Stimulated activated naive CD4-positive, alpha-beta T cell treated with Interleukin-2 at 50 U/mL for 16 hours (primary cell): Measurements from ENCODE around the gene SCNN1A.

Experiments
- DNase-seq: peaks from one replicate; lab custom pipeline; 2025; lab: John Stamatoyannopoulos, UW

The SCNN1A gene

DNA sequence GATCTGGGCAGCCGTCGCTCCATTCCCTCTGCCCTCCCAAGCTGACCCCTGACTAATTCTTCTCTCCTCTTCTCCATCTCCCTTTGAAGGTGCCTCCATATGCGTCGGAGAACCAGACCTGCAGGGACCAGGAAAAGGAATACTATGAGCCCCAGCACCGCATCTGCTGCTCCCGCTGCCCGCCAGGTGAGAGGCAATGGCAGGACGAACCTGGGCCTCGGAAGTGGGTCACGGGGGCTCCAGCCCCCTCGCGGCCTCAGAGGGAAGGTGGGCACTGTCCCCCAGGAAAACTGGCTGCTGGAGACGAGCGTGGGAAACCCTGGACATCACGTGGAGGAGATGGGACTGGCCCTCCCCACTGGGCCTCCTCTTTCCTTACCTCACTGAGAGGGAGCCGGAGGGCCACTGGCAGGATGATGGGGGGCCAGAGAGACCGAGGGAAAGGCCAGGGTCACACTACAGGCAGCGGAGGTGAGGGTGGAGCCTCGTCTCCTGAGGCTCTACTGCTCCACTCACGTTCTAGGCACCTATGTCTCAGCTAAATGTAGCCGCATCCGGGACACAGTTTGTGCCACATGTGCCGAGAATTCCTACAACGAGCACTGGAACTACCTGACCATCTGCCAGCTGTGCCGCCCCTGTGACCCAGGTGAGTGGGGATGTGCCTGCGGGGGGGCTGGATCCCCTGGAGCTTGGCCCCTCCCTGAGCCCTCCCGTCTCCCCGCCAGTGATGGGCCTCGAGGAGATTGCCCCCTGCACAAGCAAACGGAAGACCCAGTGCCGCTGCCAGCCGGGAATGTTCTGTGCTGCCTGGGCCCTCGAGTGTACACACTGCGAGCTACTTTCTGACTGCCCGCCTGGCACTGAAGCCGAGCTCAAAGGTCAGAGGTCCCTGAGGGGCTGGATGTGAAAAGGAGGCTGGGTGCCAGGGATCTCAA, 9.4 kb upstream of the SCNN1A start:
- DNase-seq, result no peak

GRCh38 chr12:6383572-6384498, 8.5 kb upstream of the SCNN1A start, which contains the start of gene LTBR:
TSS of gene LTBR (plus strand) at chr12:6384162. CDS start at chr12:6384359, 197 bp downstream.
- no peak for DNase-seq

DNA sequence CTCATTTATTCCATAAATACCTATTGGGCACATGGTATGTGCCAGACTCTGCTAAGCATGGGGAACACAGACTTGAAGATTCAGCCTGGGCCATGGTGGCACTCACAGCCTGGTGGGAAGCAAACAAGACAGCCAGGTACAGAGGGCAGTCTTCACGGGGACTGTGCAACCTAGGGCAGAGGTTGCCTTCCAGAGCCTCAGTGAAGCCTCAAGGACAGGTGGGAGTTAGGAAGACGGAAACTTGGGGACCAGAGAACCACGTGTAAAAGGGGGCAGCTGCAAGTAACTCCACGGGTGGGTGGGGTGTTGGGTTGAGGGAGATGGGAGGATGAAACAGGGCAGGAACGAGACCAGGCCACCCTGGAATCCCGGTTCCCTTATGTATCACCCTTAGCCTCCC, 7.6 kb upstream of the SCNN1A start:
- DNase-seq, result no peak

- no peak for DNase-seq
These were observed 7.0 kb upstream of the SCNN1A start for GRCh38 chr12:6382371-6382770.

- no peak for DNase-seq
These were observed 5.1 kb upstream of the SCNN1A start for GRCh38 chr12:6380141-6381121.

- no peak for DNase-seq
These were observed 3.5 kb upstream of the SCNN1A start for GRCh38 chr12:6378709-6379472.

DNA sequence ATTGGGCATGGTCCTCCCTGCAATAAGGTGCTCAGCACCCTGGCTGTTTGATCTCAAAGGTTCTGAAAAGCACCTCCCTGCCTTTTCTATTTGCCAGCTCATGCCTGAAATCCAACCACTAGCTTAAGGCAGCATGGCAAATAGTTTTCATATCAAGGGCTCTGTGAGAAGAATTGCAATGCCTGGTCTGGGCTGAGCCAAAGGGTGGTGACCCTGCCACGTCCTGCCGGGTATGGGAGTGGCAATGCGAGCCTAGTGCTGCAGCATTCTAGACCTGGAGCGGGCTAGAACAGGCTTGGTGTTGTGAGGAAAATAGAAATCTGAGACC, 2.3 kb upstream of the SCNN1A start:
- DNase-seq, result no peak

DNA sequence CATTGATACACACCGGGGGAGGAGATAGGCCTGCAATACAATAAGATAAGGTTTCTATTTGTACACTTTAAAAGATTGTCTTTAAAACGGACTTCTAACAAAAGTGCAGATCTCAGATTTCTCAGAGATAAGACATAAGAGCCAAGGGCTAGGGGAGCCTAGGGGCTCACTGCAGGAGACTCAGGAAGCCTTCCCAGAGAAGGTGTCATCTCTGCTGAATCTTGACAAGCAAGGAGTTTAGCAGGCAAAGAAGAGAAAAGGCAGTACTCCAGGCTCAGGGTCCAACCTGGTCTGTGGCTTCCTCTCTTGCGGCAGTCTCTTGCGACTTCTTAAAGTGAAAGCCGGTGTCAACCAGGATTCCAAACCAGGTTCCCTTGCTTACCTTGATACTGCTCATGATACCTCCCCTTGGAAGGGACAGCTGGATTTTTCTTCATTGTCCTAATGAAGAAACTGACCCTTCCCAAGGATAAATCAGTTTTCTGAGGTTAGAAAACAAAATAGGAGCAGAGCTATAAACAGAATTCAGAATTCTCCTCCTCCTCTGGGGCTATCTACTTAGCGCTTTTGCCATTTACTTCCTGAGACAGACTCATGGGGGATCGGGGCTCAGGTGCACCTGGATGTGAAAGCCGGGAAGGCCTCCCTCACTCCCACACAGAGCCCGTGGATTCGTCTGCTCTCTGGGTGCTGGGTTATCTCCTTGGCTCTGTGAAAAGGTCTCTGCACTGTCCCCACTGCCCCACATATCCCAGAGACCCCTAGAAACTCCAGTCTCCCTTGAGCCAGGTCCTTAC, 1.7 kb upstream of the SCNN1A start:
- DNase-seq, result no peak

- DNase-seq, result no peak
These were observed 911 bp upstream of the SCNN1A start for GRCh38 chr12:6376079-6376869.

DNA sequence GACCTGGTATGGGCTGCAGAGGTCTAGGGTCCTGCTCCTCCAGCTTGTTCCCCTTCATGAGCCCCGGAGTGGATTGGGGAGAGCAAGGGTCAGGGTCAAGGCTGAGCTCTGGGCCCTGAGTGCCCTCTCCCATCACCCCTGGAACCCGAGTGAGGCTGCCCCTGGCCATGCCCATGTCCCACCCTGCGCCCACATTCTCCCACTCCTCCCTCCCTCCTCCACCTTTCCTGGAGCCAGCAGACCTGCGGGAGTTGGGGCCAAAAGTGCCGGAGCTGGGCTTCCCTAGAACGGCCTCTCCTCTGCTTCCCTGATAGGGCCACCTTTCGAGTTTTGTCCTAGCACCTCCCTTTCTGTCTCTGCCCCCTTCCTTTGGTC, 590 bp downstream of the SCNN1A start:
- DNase-seq, result no peak

GRCh38 chr12:6374028-6374785, 1.2 kb downstream of the SCNN1A start:
- no peak for DNase-seq

DNA sequence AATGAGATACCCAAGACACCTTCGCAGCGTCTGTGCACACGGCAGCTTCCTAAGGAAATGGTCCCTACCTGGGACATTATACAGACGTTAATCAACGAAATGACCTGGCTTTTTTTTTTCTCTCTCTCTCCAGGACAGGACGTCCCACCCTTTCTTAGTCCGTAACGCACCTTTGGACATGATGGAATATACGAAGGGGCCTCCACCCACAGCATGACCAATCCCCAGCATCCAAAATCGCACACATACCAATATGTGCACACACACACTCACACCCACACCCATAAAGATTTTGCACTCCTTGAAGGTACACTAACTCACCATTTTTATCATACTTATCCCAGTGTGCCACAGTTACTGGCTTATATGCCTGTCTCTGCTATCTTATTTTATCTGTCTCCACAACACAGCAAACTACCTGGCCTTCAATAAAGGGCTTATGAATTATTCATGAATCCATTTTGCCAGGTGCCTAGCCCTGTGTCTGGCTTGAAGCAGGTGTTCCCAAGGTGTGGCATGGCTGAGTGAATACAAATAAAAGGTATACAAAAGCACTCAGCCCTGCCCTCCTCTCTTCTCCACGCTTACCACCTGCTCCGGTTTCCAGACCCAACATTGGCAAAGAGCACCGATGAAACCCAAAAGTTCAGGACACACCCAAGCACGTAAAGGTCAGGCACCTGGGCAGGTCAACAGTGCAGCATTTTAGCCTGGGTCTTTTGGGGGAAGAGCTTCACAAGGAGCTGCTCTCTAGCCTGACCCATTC, 2.2 kb downstream of the SCNN1A start:
- no peak for DNase-seq

DNA sequence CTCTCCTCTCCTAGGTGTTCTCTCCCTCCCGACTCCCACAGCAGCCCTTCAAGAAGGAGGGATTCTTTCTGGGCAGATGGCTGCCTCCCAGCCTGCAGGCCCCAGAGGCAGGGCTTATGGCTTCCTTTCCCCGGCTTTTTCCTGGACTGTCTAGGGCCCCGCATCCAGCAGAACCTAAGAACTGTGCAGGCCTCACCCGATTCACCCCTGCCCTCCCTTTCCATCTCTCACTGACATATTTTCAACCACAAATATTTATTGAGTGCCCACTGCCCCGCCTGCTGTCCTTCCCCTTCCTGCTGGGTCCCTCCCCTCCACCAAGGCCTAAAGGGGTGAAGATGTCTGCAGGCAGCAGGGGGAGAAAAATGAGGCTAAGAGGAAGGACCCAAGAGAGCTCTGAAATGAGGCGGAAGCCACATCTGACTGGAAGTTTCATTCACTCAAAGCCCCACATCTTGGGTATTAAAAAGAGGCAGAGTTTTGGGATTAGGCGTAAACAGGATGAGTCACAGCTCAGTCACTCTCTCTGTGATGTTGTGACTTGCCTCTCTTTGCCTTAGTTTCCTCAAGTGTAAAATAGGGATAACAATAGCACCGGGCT, 2.9 kb downstream of the SCNN1A start:
- DNase-seq, result no peak

- DNase-seq, result no peak
These were observed 4.2 kb downstream of the SCNN1A start for GRCh38 chr12:6370994-6371754.

GRCh38 chr12:6370576-6370935, 4.8 kb downstream of the SCNN1A start:
- DNase-seq, result no peak

DNA sequence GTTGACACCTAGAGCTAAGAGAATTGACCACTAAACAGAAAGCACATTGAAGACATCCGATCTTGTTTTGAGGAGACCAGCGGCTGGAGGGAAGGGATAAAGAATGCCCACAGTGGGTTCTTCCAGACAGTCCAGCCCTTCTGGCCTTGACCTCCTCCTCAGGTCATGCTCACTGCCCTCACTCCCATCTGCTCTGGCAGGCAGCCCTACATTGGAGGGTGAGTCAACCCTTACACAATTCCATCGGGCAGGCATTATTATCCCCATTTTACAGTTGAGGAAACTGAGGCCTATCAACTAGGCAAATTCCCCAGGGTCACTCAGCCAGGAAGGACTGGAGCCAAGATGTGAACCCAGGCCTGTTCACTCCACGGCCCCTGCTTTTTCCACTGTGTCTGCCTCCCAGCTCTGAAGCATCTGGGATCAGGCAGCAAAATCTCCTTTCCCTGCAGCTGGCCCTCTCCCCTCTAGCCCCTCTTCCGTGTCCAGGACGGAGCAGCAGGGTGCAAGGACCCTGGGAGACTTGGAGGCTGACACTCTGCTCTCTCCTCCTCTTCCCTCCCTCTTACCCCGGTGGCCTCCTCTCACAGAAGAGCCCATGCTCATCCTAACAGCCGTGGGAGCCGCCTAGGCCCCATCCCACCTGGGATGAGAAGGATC, 5.3 kb downstream of the SCNN1A start:
- DNase-seq, result no peak
